HCT116 (cell line): ENCODE data around the gene DNASE1L1.

Experiments
- CTCF ChIP-seq, 3 experiments: fragments of 200-600 bp in 1 of 3; sonication (generic) in 1 of 3; IDR thresholded peaks in 2 of 3; conservative IDR thresholded peaks in 1 of 3; 2 replicates each; pipeline ENCODE4 v1.5.1; 2012 to 2017; ENCODE audit warnings: low read depth in 2 of 3, low read length in 2 of 3, antibody characterized with exemption in 1 of 3, borderline replicate concordance in 1 of 3, control low read depth in 1 of 3, mild to moderate bottlenecking in 1 of 3, mixed read lengths in 1 of 3, mixed run types in 1 of 3, moderate library complexity in 1 of 3; ENCODE audit not compliant: insufficient read depth in 1 of 3
- SP1 ChIP-seq: IDR thresholded peaks from 2 replicates; pipeline ENCODE4 v1.6.1; 2012; ENCODE audit warnings: low read depth

GRCh38 chrX:154397888-154398667 lies 11.0 kb downstream of the DNASE1L1 start, which contains the start of gene RPL10:
- TF ChIP-seq SP1 (no peak), CTCF (IDR thresholded peaks at IDR 0.05 in 2 of 3, conservative IDR thresholded peaks at IDR 0.05 in 1 of 3; ENCODE audit: borderline replicate concordance in 1 of 3, insufficient read depth in 1 of 3, low read depth in 2 of 3, low read length in 2 of 3) (no peak)
